GM19397 (cell line): ENCODE data around the gene ITGA5.

Source experiments
- ATAC-seq: cut with Tn5 transposase; IDR thresholded peaks from one replicate; pipeline ENCODE4 v1.9.1; 2021; ENCODE audit warnings: mild to moderate bottlenecking, moderate library complexity; ENCODE audit not compliant: unreplicated experiment

ITGA5 gene

DNA sequence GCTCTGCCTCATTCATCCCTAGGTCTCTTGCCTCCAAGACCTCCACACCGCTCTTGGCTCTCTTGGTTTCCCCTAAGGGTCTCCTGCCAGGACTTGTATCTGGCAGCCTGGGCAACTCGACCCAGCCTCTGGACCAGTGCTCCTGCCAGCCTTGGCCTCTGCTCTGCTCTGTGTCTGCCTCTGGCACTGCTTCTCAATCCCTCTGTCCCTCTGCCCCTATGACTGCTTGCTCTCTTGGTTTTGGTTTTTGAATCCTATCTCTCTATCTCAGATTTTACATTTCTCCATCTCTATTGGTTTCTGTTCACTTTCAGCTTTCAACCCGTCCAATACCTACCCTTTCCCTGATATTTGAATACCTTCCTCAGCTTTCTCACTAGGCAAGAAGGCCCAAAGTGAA lies 6.3 kb downstream of the ITGA5 start:
- ATAC-seq: no peak

DNA sequence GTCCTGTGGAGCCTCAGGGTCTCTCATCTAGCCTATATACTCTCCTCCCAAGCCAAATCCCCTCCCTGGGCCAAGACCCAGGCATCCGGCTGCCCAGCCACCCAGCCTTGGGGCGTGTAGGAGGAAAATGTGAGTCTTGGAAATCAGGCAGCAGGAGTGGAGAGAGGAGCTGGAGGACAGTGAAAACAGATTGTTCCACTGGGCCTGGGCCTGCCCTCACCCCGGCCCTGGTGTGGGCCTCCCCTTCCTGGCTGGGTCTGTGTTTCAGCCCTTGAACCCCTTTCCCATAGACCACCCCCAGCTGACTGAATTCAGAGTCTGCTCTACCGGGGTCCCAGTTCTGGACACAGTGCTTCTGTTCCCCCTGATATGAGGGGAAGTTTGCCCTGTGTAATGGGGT lies 6.7 kb downstream of the ITGA5 start:
- no peak for ATAC-seq

- ATAC-seq: no peak
Observed at GRCh38 chr12:54411391-54412241, 7.5 kb downstream of the ITGA5 start.

- no peak for ATAC-seq
Observed at GRCh38 chr12:54409267-54409666, 9.8 kb downstream of the ITGA5 start.

DNA sequence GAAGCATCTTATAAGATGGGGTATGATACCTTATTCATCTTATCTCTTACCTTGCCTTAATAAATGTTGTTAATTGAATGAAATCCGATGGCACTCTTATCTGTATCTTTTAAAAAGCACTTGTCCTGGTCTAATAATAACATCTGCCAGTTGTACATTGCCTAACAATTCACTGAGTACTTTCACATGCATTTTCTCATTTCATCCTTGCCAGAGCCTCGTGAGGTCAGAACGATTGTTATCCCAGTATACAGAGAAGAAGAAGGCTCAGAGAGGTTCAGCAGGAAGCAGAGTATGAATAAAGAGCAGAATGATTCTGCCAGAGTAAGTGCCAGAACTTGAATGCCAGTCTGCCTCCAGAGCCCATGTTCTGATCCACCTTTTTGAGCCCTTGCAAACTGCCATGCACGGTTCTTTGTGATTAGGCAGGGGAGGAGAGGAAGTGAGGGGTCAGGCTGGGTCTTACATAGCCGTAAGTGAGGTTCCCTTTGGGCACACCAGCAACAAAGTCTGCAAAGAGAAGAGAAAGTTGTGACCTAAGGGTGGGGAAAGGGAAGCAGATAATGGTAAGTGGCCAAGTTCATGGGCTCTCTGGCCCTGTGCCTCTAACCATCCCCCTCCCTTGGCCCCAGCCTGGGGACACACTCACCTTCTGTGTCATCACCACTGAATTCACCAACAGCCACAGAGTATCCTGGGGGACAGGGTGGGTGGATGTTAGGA lies 11.7 kb downstream of the ITGA5 start:
- ATAC-seq: no peak

GRCh38 chr12:54405573-54405972 lies 13.5 kb downstream of the ITGA5 start:
- no peak for ATAC-seq

DNA sequence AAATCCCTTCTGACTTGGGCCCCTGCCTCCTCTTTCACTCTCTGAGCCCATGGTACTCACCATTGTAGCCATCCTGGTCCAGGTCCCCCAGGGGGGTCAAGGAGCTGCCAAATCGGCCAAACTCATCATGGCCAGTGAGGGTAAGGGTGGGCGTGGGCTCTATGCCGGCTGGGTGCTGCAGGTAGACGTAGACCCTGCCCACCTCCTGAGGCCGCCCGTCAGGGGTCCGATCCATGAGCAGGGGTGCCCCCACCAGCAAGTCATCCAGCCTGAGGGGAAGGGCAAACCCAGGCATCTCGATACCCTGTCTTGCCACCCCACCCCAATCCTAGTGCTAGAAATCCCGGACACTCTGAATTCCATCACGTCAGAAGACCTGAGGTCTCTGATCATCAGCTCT lies 14.0 kb downstream of the ITGA5 start:
- no peak for ATAC-seq

DNA sequence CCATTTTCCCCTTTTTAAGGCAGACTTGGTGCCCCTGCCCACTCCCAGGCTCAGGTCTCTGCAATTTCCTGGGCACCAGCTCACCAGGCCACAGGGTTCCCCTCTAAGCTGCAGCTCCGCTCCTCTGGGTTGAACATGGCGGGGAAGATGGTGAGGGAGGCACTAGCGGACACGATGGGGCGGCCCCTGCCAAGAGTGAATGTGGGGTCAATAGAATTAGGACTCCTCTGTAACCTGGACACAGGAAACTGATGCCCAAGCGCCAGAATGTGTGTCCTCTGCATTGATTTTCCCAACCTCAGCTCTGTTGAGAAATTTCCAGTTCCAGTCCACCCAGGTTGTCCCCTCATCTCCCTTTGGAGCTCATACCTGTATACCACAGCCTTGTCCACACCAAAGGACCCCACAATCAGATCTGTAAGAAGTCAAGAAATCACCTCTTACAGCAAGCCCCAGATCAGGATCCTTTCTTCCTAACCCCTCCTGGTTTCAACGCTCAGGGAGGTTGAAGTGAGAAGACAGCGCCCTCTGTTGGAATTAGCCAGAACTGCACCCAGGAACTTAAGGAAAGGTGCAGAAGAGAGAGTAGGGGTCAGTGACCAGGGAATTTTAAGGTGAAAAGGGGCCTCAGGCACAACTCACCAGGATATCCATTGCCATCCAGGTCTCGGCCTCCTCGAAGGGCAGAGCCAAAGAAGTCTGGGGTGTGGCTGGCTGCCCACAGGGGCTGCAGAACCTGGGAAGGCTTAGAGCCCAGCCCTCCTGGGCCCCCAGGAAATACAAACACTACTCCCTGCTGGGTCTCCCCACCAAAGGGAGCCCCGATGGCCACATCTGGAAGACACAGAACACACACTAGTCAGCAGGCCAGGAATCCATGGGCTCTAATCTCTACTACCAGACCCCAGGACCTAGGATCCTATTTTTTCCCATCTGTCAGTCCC lies 14.7 kb downstream of the ITGA5 start:
- ATAC-seq: no peak

DNA sequence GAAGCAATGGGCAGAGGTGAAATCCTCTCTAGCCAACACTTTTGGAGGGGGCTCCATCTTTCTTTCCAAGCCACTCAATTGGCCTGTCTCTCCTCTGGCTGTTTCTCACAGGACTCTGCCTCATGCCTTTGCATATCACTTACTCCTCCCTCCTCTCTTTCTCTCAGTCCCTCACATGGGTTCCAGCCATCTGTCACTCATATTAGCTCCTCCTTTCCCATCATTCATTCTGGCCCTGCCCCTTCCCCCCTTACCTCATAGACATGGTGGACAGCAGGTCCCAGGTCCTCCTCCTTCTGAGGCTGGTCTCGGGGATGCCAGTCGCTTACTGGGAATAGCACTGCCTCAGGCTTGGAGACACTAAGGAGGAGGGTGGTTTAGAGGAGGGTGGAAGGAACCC lies 17.9 kb downstream of the ITGA5 start:
- ATAC-seq: no peak

- no peak for ATAC-seq
Observed at GRCh38 chr12:54398995-54399793, 19.9 kb downstream of the ITGA5 start.

GRCh38 chr12:54398218-54398617 lies 20.8 kb downstream of the ITGA5 start:
- ATAC-seq: no peak

GRCh38 chr12:54397157-54397556 lies 21.9 kb downstream of the ITGA5 start:
- ATAC-seq: no peak

GRCh38 chr12:54395545-54395944 lies 23.5 kb downstream of the ITGA5 start:
- no peak for ATAC-seq

DNA sequence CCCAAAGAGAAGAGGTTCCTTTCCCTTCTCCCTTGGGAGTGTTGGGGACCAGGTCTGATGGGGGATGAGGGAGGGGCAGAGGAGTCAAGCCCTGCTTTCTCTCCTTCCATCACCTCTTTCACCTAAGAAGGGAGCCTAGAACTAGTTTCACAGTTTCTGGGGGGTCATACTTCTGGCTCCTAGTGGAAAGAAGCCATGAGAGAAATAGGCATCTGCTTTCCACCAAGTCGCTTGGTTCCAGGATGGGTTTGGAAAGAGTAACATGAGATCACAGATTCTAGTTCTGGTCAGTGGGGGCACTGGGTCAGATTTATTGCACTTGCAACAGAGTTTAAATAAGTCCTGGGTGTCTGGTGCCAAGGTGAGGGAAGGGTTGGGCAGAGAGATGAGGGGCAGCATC lies 24.1 kb downstream of the ITGA5 start:
- no peak for ATAC-seq

GRCh38 chr12:54394281-54394719 lies 24.8 kb downstream of the ITGA5 start:
- ATAC-seq: no peak

- ATAC-seq: no peak
Observed at GRCh38 chr12:54393743-54394142, 25.3 kb downstream of the ITGA5 start.

DNA sequence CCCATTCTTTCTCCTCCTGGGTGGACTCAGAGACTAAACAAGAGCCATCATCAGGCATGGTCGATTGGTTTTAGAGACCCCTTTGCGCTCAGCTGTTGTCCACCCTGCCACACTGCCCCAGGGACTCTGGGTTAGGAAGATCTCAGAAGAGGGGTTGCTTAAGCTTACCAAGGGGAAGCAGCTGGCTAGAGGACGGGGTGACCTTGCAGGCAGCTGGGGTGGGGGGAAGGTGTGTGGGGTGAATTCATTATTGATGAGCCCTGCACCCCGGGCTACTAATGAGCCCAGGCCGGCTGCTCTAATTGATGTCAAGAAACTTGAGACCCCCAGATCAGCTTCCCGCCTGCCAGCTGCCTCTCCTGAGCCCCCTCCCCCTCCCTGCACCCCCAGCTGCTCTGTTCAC lies 25.9 kb downstream of the ITGA5 start:
- no peak for ATAC-seq

DNA sequence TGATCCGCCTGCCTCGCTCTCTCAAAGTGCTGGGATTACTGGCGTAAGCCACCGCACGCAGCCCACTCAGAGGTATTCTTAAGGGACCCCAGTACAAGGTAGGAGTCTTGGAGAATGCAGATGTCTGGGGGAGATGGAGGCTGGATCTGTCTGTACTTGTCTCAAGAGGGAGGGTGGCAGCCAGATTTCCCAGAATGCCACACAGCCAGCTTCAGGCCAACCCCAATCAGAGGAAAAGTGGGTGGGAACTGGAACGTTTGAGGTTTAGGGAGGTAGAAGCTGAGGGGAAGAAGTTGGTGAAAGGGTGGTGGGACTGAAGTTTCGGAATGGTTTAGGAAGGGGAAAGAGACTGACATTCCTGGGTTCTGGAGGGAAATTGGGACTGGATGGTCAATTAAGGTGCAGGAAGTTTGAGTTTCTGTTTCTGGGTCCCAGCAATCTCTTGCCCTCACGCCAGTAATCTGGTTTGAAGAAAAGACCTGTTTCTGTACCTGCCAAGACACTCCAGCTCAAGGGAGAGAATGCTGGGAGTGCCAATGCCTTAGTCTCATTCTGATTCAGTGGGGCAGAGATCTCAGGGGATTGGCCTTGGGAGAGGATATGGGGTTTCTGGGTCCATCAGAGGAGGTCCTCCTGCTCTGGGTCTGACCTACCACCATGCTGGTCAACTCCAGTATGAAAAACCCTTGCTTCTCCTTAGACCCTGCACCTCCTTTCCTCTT lies 26.4 kb downstream of the ITGA5 start:
- ATAC-seq: no peak

DNA sequence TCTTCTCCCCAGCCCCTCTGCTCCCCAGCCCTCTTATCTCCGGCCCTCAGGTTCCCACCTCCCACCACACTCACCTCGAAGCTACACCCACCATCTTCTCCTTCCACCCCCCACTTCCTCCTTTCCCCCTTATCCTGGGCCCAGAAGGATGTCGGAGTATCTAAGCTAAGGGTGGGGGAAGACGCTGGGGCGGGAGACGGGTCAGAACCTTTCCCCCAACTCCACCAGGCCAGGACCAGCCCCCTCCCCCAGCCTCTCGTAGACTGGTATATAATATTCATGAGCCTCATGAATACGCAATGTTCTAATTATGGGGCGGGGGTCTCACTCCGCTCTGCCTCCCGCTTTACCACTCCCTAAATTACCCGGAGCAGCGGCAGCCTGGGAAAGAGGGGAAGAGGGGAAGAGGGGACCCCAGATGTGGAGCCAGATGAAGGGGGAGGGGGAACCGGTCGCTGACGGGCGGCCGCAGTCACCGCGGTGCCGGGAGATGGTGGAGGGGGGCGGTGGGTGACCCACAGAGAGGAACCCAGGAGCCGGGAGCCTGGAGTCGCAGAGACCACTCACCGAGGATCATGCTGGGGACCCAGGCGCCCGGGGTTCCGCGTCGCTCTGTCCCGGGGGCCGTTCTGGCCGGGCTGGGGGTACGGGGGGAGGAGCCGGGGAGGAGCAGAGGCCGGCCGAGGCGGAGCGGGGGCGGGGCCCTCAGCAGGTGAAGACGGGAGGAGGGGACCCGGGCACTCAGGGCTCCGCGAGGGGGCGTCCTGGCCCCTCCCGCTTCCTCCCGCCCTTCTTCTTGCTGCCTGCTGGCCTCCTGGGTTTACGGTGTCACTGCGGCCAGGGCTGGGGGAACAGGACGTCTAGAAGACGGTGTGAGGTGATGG lies 28.2 kb downstream of the ITGA5 start:
- ATAC-seq: peak; percentile 53
